SK-N-SH (cell line): ENCODE measurements around the gene FMO2.

Experiments used
- CTCF ChIP-seq: fragments of 200-600 bp; sonication (generic); IDR thresholded peaks from 2 replicates; pipeline ENCODE4 v1.6.1; 2017; ENCODE audit warnings: antibody characterized with exemption, mild to moderate bottlenecking, moderate library complexity
- RFX5 ChIP-seq: IDR thresholded peaks from 2 replicates; pipeline ENCODE4 v1.6.1; 2012; ENCODE audit warnings: mild to moderate bottlenecking, improper control_type of control experiment, low read length
- TCF12 ChIP-seq: IDR thresholded peaks from 2 replicates; pipeline ENCODE4 v1.4.0; 2012
- ZBTB33 ChIP-seq: IDR thresholded peaks from 2 replicates; pipeline ENCODE4 v1.4.0; 2012; ENCODE audit warnings: low read depth, borderline replicate concordance

GRCh38 chr1:171217658-171218443 lies 32.8 kb downstream of the FMO2 start:
- TF ChIP-seq RFX5: no peak
- TF ChIP-seq CTCF: no peak
- TF ChIP-seq ZBTB33: no peak
- no peak for TF ChIP-seq TCF12
